Uterine smooth muscle cell (primary cell): ENCODE results near the gene MACO1. TPM values are rescaled to one million over a fixed set of nuclear protein-coding genes. Genes with fewer than 3 reads are reported as not detected.

Source experiments
- total RNA-seq: library from RNA; depleted of rRNA; stranded (reverse); fragments of >200 nt; gene quantifications from 2 replicates; pipeline ENCODE4 v1.2.3, GENCODE V29; 2014

MACO1 gene, protein sequence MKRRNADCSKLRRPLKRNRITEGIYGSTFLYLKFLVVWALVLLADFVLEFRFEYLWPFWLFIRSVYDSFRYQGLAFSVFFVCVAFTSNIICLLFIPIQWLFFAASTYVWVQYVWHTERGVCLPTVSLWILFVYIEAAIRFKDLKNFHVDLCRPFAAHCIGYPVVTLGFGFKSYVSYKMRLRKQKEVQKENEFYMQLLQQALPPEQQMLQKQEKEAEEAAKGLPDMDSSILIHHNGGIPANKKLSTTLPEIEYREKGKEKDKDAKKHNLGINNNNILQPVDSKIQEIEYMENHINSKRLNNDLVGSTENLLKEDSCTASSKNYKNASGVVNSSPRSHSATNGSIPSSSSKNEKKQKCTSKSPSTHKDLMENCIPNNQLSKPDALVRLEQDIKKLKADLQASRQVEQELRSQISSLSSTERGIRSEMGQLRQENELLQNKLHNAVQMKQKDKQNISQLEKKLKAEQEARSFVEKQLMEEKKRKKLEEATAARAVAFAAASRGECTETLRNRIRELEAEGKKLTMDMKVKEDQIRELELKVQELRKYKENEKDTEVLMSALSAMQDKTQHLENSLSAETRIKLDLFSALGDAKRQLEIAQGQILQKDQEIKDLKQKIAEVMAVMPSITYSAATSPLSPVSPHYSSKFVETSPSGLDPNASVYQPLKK
- 15.5 and 18.9 TPM in 2 replicates for total RNA-seq

DNA sequence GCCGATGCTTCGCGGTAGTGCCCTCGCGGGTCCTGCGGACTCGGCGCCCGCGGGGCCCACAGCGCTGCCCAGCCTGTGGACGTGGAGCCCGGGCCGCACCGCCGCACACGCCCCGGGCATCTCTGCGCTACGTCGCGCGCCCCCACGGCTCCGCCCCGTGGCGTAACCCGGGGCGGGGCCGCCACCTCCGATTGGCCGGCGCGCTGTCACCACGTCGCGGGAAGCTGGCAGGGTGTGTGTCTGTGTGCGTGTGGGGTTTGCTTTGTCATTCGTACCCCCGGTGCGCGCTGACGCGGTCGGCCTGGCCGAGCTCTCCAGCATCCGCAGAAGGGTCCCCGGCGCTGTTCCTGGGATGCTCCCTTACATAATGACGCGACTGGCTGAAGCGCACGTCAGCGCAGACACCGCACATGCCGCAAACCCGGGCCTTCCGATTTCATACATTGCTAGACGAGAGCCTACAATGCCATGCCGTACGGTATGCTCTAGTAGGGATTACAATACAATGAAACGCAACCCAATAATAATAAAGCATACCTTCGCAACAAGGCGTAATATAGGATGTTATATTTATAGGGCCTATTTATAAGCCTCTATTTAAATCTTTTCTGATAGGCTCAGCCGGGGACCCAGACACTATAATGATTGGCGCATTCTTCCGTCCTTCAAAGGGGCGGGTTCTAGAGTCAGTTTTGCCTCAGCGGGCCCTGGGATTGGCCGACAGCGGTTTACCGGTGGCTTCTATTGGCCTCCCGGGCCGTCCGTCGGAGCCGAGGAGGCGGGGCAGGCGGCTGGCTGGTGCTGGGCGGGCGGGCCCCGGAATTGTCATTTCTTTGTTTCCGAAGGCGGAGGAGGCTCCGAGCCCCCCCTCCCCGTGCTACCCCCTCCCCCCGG, at the start of gene MACO1:
Gene MACO1, plus strand, starts transcription at position 825 of the 894 bp plus-strand sequence. CDS start 202 bp downstream, outside the sequence.

DNA sequence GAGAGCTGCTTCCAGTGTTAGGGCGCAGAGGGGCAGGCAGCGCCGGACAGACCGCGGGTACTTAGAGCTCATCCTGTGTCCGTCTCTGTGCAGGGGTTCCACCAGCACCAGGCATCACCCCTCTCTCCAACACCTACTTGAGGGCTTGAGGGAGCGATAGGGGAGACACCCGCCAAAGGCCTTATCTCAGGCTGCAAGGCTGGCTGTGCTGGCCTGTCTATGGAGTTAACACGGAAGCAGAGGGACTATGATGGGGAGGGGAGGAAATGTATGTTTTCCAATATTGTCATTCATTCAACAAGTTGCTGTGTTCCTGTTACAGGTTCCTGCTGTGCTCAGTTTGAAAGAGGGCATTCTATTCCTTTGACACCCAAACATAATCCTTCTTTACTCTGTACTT, 10.0 kb upstream of the MACO1 start, which contains the start of gene RHCE:
Gene RHCE, minus strand, starts transcription at position 111 of the 400 bp plus-strand sequence. Its CDS starts 39 bp downstream, at position 72.

DNA sequence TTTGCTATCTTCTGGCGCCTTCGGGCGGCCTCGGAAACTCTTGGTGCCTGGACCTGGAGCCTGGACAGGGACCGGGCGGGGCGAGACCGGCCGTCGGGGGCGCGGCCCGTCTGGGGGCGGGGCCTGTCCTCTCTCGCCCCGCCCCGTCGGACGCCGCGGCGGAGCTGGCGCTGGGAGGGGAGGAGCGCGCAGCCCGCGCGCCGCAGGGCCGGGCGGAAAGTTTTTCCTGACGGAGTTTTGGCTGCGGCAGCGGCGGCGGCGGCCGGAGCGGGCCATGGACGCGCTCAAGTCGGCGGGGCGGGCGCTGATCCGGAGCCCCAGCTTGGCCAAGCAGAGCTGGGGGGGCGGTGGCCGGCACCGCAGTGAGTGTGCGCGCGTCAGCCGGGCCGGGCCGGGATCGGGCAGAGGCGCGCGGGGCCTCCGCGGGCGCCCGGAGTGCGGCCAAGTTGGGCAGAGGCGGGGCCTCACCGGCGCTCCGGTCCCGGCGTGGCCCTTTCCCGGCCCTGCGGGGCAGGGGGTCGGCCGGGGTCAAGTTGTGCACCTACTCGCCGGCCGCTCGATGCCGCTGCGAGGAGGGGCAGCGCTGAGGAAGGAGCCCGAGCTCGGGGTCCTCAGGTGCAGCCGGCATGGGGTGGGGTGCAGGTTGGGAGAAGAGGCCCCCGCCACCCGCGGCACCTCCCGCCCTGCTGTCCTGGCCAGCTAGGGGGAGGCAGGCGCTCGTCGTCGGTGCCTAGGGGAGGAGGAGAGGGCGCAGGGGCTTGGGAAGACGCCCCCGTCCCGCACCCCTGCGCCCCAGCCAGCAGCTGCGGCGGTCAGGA, 112.9 kb downstream of the MACO1 start, which contains the start of gene LDLRAP1:
Gene LDLRAP1, plus strand, starts transcription at position 182 of the 818 bp plus-strand sequence. Its CDS starts 93 bp downstream, at position 275.

Other genes with a start within 250 kb of the MACO1 start
- gene SYF2, start 198.4 kb upstream of the MACO1 start, total RNA-seq: 47.0 and 55.5 TPM in 2 replicates
- gene RSRP1, start 183.4 kb upstream of the MACO1 start, total RNA-seq: 112 and 170 TPM in 2 replicates
- gene RHD, start 158.4 kb upstream of the MACO1 start, total RNA-seq: 0.12 TPM in 1 of 2 replicates, not detected in the other
- gene TMEM50A, start 92.6 kb upstream of the MACO1 start, total RNA-seq: 102 and 113 TPM in 2 replicates
- gene RHCE, start 10.1 kb upstream of the MACO1 start, total RNA-seq: 0.75 and 0.77 TPM in 2 replicates
- gene LDLRAP1, start 112.7 kb downstream of the MACO1 start, total RNA-seq: 7.3 and 10.9 TPM in 2 replicates
- gene MAN1C1, start 185.9 kb downstream of the MACO1 start, total RNA-seq: 2.4 and 12.2 TPM in 2 replicates